SKM-1 (cell line): Measurements from ENCODE around the gene ANKFN1.

ENCODE experiments used
- DNase-seq: peaks from one replicate; lab custom pipeline; 2025; ENCODE audit not compliant: unreplicated experiment; lab: John Stamatoyannopoulos, UW

ANKFN1 gene

GRCh38 chr17:56142781-56143180, 10.5 kb upstream of the ANKFN1 start:
- no peak for DNase-seq

GRCh38 chr17:56144223-56144622, 9.1 kb upstream of the ANKFN1 start:
- no peak for DNase-seq

- no peak for DNase-seq
These were observed 6.7 kb upstream of the ANKFN1 start for GRCh38 chr17:56146534-56146933.

GRCh38 chr17:56148333-56148732, 4.9 kb upstream of the ANKFN1 start:
- no peak for DNase-seq

- no peak for DNase-seq
These were observed 3.8 kb upstream of the ANKFN1 start for GRCh38 chr17:56149266-56150036.

- no peak for DNase-seq
These were observed 2.6 kb upstream of the ANKFN1 start for GRCh38 chr17:56150649-56151048.

- DNase-seq, result no peak
These were observed 4.6 kb downstream of the ANKFN1 start for GRCh38 chr17:56157845-56158244.

- no peak for DNase-seq
These were observed 5.1 kb downstream of the ANKFN1 start for GRCh38 chr17:56158344-56158743.

GRCh38 chr17:56158915-56159825, 5.9 kb downstream of the ANKFN1 start:
- DNase-seq, result no peak

GRCh38 chr17:56159826-56160380, 6.6 kb downstream of the ANKFN1 start:
- no peak for DNase-seq

GRCh38 chr17:56160422-56160821, 7.1 kb downstream of the ANKFN1 start:
- no peak for DNase-seq

- no peak for DNase-seq
These were observed 11.9 kb downstream of the ANKFN1 start for GRCh38 chr17:56165072-56165641.

GRCh38 chr17:56167491-56167890, 14.2 kb downstream of the ANKFN1 start:
- DNase-seq, result no peak

GRCh38 chr17:56169621-56170020, 16.3 kb downstream of the ANKFN1 start:
- DNase-seq, result no peak

GRCh38 chr17:56171186-56171959, 18.1 kb downstream of the ANKFN1 start:
- DNase-seq, result no peak

GRCh38 chr17:56172517-56172982, 19.3 kb downstream of the ANKFN1 start:
- no peak for DNase-seq

GRCh38 chr17:56173026-56173425, 19.8 kb downstream of the ANKFN1 start:
- DNase-seq, result no peak

GRCh38 chr17:56173958-56174835, 20.9 kb downstream of the ANKFN1 start:
- DNase-seq, result no peak

GRCh38 chr17:56175299-56175955, 22.2 kb downstream of the ANKFN1 start:
- DNase-seq, result no peak
